ENCODE data around the gene PTPRN2. TPM values are rescaled to one million over a fixed set of nuclear protein-coding genes. Genes with fewer than 3 reads are reported as not detected.

PTPRN2 gene
- total and polyA plus RNA-seq, 4 experiments from 2014 or later, result 1.7 to 2.6 (median 1.9) TPM

DNA sequence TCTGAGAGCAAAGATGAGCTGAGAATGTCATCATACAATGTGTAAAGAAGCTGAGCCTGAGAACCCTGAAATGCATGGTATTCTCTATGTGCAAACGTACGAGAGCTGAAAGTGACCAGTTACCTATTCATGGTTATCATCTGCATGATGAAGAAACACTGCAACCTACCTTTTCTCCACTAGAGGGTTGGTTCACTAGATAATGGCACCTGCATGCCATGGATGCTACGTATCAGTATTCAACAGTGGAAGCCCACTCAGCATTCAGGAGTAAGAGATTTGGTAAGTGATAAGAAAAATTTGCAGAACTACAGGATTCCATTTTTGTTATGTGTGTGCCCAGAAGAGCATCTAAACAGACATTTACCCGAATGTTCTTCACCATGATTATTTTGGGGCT, 145.4 kb downstream of the PTPRN2 start:
- intact Hi-C loops (cut with micrococcal nuclease), result no loop called here
- Mint-ChIP-seq H3K36me3 (no peaks in the 10 kb centered on the region), H3K4me1 (peaks cover 0 to 7% (median 0%) of the 10 kb centered on the region in 4 donors), H3K4me3 (no peak overlapping the region), H3K27me3 (peaks cover 0 to 4% of the 10 kb centered on the region in 2 donors), H3K27ac (no peak overlapping the region), H3K9me3 (peaks cover 0 to 9% (median 3%) of the 10 kb centered on the region in 8 donors)
- Histone ChIP-seq H3K4me3 (ENCODE audit: low read length in 2 of 2) (no peak overlapping the region), H3K9me3 (ENCODE audit: control insufficient read depth in 1 of 2, low read length in 2 of 2) (no peaks in the 10 kb centered on the region), H3K4me1 (ENCODE audit: insufficient read depth, low read length) (no peaks in the 10 kb centered on the region), H3K36me3 (ENCODE audit: insufficient read depth, low read length) (no peaks in the 10 kb centered on the region), H3K27me3 (ENCODE audit: insufficient read depth, low read length) (no peaks in the 10 kb centered on the region), H3K27ac (ENCODE audit: low read depth, low read length) (no peak overlapping the region)
- ChIA-PET CTCF (ENCODE audit: partially characterized antibody) (no interaction called here), POLR2A (ENCODE audit: partially characterized antibody) (no interaction called here)
- DNase-seq, result no peak

DNA sequence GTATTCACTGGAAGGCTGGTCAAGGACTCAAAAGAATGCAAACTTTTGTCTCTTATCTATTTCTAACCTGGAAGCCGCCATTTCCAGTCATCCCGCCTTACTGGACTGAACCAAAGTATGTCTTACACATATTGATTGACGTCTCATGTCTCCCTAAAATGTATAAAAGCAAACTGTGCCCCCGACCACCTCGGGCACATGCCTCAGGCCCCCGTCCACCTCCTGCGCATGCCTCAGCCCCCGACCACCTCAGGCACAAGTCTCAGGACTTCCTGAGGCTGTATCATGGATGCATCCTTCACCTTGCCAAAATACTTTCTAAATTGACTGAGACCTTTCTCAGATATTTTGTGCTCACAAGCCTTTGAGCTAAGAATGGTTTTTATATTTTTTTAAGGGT, 148.6 kb downstream of the PTPRN2 start:
- no peaks in the 10 kb centered on the region for H3K9me3 ChIP-seq (ENCODE audit: control insufficient read depth in 1 of 2, low read length in 2 of 2)
- H3K9me3 Mint-ChIP-seq, result peaks cover 0 to 9% (median 3%) of the 10 kb centered on the region in 8 donors
- H3K4me1 Mint-ChIP-seq, result peaks cover 0 to 7% (median 0%) of the 10 kb centered on the region in 4 donors
- no peak overlapping the region for H3K4me3 Mint-ChIP-seq
- no peak overlapping the region for H3K27ac Mint-ChIP-seq
- no peak overlapping the region for H3K27ac ChIP-seq (ENCODE audit: low read depth, low read length)
- intact Hi-C loops (cut with micrococcal nuclease), result no loop called here
- no peaks in the 10 kb centered on the region for H3K27me3 ChIP-seq (ENCODE audit: insufficient read depth, low read length)
- H3K36me3 ChIP-seq (ENCODE audit: insufficient read depth, low read length), result no peaks in the 10 kb centered on the region
- H3K4me1 ChIP-seq (ENCODE audit: insufficient read depth, low read length), result no peaks in the 10 kb centered on the region
- peaks cover 5 to 17% of the 10 kb centered on the region in 2 donors for H3K27me3 Mint-ChIP-seq
- H3K36me3 Mint-ChIP-seq, result no peaks in the 10 kb centered on the region
- ChIA-PET POLR2A (ENCODE audit: partially characterized antibody) (no interaction called here), CTCF (ENCODE audit: partially characterized antibody) (no interaction called here)
- DNase-seq, result no peak
- H3K4me3 ChIP-seq (ENCODE audit: low read length in 2 of 2), result no peak overlapping the region

DNA sequence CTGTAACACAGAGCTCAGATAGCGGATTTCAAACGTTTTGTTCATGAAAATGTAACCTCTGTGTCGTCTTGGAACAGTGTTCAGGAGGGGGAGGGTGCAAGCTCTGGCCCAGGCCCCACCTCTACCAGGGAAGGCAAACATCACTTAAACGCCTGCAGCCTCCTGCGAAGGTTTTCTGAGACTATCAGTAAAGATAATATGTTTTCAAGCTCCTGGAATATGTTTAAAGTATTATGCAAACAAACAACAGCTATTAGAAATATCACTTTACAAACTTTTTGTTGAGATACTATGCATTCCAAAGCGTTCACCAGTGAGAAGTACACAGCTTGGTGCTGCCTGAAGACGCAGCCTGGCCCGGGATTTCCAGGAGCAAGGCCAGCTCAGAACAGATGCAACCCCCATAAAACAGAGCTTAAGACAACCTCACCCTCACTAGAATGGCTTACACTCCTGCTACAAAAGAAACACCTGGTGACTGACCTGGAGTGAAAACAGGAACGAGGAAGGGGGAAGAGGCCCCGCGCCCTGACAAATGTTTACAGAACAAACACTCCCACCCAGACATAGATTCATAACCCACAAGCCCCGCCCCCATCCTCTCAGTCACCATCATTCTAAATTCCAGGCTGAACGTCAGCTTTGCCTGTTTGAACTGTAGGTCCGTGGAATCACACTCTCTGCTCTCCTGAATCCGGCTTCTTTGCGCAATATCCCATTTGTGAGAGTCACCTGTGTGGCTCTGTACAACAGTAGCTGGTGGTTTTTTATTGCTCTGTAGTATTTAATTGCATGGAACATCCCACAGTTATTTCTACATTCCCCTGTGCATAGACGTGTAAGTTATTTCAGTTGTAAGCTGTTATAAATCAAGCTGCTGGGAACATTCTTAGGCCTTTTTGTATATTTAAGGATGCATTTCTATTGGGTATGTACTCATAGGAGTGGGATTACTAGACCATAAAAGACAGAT, 155.0 kb downstream of the PTPRN2 start:
- intact Hi-C loops (cut with micrococcal nuclease), result no loop called here
- Mint-ChIP-seq H3K27ac (no peak overlapping the region), H3K36me3 (no peaks in the 10 kb centered on the region), H3K4me1 (peaks cover 0 to 3% (median 1%) of the 10 kb centered on the region in 4 donors), H3K9me3 (peaks cover 0 to 2% (median 0%) of the 10 kb centered on the region in 8 donors), H3K27me3 (peaks cover 11 to 20% of the 10 kb centered on the region in 2 donors), H3K4me3 (no peak overlapping the region)
- Histone ChIP-seq H3K4me3 (ENCODE audit: low read length in 2 of 2) (no peak overlapping the region), H3K4me1 (ENCODE audit: insufficient read depth, low read length) (no peaks in the 10 kb centered on the region), H3K9me3 (ENCODE audit: control insufficient read depth in 1 of 2, low read length in 2 of 2) (no peaks in the 10 kb centered on the region), H3K27ac (ENCODE audit: low read depth, low read length) (no peak overlapping the region), H3K27me3 (ENCODE audit: insufficient read depth, low read length) (no peaks in the 10 kb centered on the region), H3K36me3 (ENCODE audit: insufficient read depth, low read length) (no peaks in the 10 kb centered on the region)
- no peak for DNase-seq
- CTCF ChIA-PET (ENCODE audit: partially characterized antibody), result interaction anchor here (0.8 kb wide), 1 partner anchor 30 kb away, joined by 3 read pairs; no protein-coding TSS in a partner anchor
- POLR2A ChIA-PET (ENCODE audit: partially characterized antibody), result no interaction called here

DNA sequence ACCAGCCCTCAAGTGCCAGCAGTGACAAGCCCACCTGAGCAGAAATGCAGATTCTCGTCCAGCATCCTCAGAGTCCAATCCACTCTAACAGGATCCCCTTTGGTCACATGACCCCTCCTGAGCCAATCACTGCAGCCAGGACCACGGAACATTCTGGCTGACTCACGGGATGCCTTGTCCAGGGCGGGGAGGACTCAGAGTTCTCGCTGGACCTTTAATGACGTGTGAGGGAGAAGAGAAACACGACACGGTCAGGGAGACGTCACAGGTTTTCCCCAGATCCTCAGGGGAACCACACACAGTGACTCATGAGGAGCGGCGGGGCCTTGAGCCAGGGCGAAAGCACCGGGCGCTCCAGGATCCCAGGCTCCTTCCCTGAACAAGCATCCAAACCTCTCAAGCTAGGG, 155.7 kb downstream of the PTPRN2 start:
- no peaks in the 10 kb centered on the region for H3K4me1 ChIP-seq (ENCODE audit: insufficient read depth, low read length)
- H3K36me3 Mint-ChIP-seq, result no peaks in the 10 kb centered on the region
- no peak overlapping the region for H3K27ac Mint-ChIP-seq

DNA sequence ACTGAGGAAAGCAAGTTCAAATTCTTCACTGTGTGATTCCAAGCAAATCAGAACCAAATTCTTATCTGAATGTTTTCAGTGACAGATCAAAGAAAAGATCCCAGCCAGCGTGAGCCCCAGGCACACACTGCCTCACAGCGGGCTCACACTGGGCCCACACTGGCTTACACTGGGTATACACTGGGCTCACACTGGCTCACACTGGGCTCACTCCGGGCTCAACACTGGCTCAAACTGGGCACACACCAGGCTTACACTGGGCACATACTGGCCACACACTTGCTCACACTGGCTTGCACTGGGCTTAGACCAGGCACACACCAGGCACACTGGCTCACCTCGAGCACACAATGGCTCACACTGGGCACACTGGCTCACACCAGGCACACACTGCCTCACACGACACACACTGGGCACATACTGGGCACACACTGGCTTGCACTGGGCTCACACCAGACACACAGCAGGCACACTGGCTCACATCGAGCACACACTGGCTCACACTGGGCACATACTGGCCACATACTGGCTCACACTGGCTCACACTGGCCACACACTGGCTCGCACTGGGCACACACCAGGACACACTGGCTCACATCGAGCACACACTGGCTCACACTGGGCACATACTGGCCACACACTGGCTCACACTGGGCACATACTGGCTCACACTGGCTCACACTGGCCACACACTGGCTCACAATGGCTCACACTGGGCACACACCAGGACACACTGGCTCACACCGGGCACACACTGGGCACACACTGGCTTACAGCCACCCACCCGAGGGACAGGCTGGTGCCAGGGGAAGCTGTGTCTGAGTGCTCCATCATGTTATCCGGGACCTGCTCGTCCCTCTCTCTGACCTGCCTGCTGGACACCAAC, 156.3 kb downstream of the PTPRN2 start:
- peaks cover 9 to 18% of the 10 kb centered on the region in 2 donors for H3K27me3 Mint-ChIP-seq
- POLR2A ChIA-PET (ENCODE audit: partially characterized antibody), result no interaction called here
- CTCF ChIA-PET (ENCODE audit: partially characterized antibody), result no interaction called here
- H3K36me3 ChIP-seq (ENCODE audit: insufficient read depth, low read length), result no peaks in the 10 kb centered on the region
- H3K9me3 Mint-ChIP-seq, result peaks cover 0 to 2% (median 0%) of the 10 kb centered on the region in 8 donors
- H3K4me3 Mint-ChIP-seq, result no peak overlapping the region
- no peak overlapping the region for H3K27ac Mint-ChIP-seq
- intact Hi-C loops (cut with micrococcal nuclease), result no loop called here
- H3K9me3 ChIP-seq (ENCODE audit: control insufficient read depth in 1 of 2, low read length in 2 of 2), result no peaks in the 10 kb centered on the region
- H3K4me3 ChIP-seq (ENCODE audit: low read length in 2 of 2), result no peak overlapping the region
- no peak for DNase-seq
- peaks cover 0 to 3% (median 1%) of the 10 kb centered on the region in 4 donors for H3K4me1 Mint-ChIP-seq
- no peaks in the 10 kb centered on the region for H3K36me3 Mint-ChIP-seq
- H3K4me1 ChIP-seq (ENCODE audit: insufficient read depth, low read length), result no peaks in the 10 kb centered on the region
- no peaks in the 10 kb centered on the region for H3K27me3 ChIP-seq (ENCODE audit: insufficient read depth, low read length)
- H3K27ac ChIP-seq (ENCODE audit: low read depth, low read length), result no peak overlapping the region

More for the DNA sequence above, 155.7 kb downstream of the PTPRN2 start:
- H3K27me3 ChIP-seq (ENCODE audit: insufficient read depth, low read length), result no peaks in the 10 kb centered on the region
- POLR2A ChIA-PET (ENCODE audit: partially characterized antibody), result no interaction called here
- H3K4me3 Mint-ChIP-seq, result no peak overlapping the region
- intact Hi-C loops (cut with micrococcal nuclease), result no loop called here
- H3K27ac ChIP-seq (ENCODE audit: low read depth, low read length), result no peak overlapping the region
- no peaks in the 10 kb centered on the region for H3K9me3 ChIP-seq (ENCODE audit: control insufficient read depth in 1 of 2, low read length in 2 of 2)
- H3K9me3 Mint-ChIP-seq, result peaks cover 0 to 2% (median 0%) of the 10 kb centered on the region in 8 donors
- H3K4me3 ChIP-seq (ENCODE audit: low read length in 2 of 2), result no peak overlapping the region
- H3K27me3 Mint-ChIP-seq, result peaks cover 10 to 19% of the 10 kb centered on the region in 2 donors
- no peak for DNase-seq
- CTCF ChIA-PET (ENCODE audit: partially characterized antibody), result no interaction called here
- H3K36me3 ChIP-seq (ENCODE audit: insufficient read depth, low read length), result no peaks in the 10 kb centered on the region
- H3K4me1 Mint-ChIP-seq, result peaks cover 0 to 3% (median 1%) of the 10 kb centered on the region in 4 donors

DNA sequence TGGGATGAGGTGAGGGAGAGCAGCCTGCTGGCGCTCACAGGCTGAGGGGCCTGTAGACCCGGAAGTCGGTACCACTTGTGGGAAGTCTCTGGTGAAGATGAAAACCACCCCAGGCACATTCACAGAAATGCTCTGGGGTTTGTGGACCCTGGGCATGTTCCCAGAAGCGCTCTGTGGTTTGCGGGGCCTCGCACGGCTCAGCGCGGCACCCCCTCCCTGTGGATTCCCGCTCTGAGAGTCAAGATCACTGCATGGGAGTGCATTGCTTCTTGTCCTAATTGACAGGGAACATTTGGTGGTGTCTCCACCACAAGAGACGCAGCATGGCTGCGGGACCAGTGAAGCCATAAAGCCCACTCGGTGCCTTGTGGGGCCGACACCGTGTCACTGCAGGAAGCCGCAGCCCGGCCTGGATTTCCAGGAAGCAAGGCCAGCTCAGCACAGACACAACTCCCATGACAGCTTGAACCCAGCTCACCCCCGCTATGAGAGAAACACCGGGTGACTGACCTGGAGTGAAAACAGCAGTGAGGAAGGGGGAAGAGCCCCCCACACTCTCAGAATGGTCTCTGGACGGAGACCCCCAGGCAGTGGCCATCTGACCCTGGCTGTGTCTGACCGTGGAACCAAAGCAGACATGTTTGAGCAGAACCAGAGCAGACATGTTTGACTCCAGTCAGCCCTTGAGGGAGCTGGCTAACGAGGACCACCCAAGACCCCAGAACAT, 157.2 kb downstream of the PTPRN2 start:
- H3K27ac ChIP-seq (ENCODE audit: low read depth, low read length), result no peak overlapping the region
- no peak for DNase-seq
- ChIA-PET CTCF (ENCODE audit: partially characterized antibody) (no interaction called here), POLR2A (ENCODE audit: partially characterized antibody) (no interaction called here)
- no peaks in the 10 kb centered on the region for H3K27me3 ChIP-seq (ENCODE audit: insufficient read depth, low read length)
- H3K36me3 ChIP-seq (ENCODE audit: insufficient read depth, low read length), result no peaks in the 10 kb centered on the region
- Mint-ChIP-seq H3K27ac (no peak overlapping the region), H3K4me3 (no peak overlapping the region), H3K4me1 (peaks cover 0 to 3% (median 1%) of the 10 kb centered on the region in 4 donors), H3K36me3 (no peaks in the 10 kb centered on the region), H3K27me3 (peaks cover 7 to 12% of the 10 kb centered on the region in 2 donors), H3K9me3 (peaks cover 0 to 2% (median 0%) of the 10 kb centered on the region in 8 donors)
- intact Hi-C loops (cut with micrococcal nuclease), result no loop called here
- no peaks in the 10 kb centered on the region for H3K4me1 ChIP-seq (ENCODE audit: insufficient read depth, low read length)
- no peaks in the 10 kb centered on the region for H3K9me3 ChIP-seq (ENCODE audit: control insufficient read depth in 1 of 2, low read length in 2 of 2)
- H3K4me3 ChIP-seq (ENCODE audit: low read length in 2 of 2), result no peak overlapping the region

Data from CD4-positive, alpha-beta memory T cell (primary cell).